SU-DHL-6 (cell line): ENCODE measurements around the gene TNS1.

Experiments
- H2AFZ ChIP-seq: fragments of 200-600 bp; sonication (generic); 2 replicates; pipeline ENCODE4 v1.6.1; 2014; ENCODE audit warnings: low read depth, mild to moderate bottlenecking, moderate library complexity, mixed read lengths, antibody characterized with exemption, low read length; ENCODE audit not compliant: severe bottlenecking
- H3F3A ChIP-seq: fragments of 200-600 bp; shearing (Covaris generic); 2 replicates; pipeline ENCODE4 v1.6.0; 2016; ENCODE audit warnings: antibody characterized with exemption, mild to moderate bottlenecking; ENCODE audit not compliant: insufficient read depth
- H3K27ac ChIP-seq: fragments of 200-600 bp; sonication (generic); 2 replicates; pipeline ENCODE4 v1.5.1; 2016; ENCODE audit warnings: low read depth, mild to moderate bottlenecking, low read length, moderate library complexity, mixed read lengths
- H3K27me3 ChIP-seq: fragments of 200-600 bp; sonication (generic), shearing (Covaris generic); 2 replicates; pipeline ENCODE4 v1.6.0; 2014; ENCODE audit warnings: mild to moderate bottlenecking, low read length
- H3K36me3 ChIP-seq: fragments of 200-600 bp; sonication (generic); 2 replicates; pipeline ENCODE4 v1.6.1; 2014; ENCODE audit warnings: mild to moderate bottlenecking, low read length, mixed read lengths
- H3K4me2 ChIP-seq: fragments of 300-600, 200-600 bp; shearing (Covaris generic), sonication (generic); 2 replicates; pipeline ENCODE4 v1.6.0; 2014; ENCODE audit warnings: low read length, low read depth, mild to moderate bottlenecking; ENCODE audit not compliant: poor library complexity, severe bottlenecking
- H3K4me3 ChIP-seq: fragments of 200-600 bp; sonication (generic); 2 replicates; pipeline ENCODE4 v1.5.1; 2014; ENCODE audit warnings: antibody characterized with exemption, low read length, mild to moderate bottlenecking, mixed read lengths; ENCODE audit not compliant: insufficient read depth, poor library complexity, severe bottlenecking
- H3K79me2 ChIP-seq: fragments of 200-600 bp; sonication (generic); 2 replicates; pipeline ENCODE4 v1.6.1; 2014; ENCODE audit warnings: mild to moderate bottlenecking, low read length, moderate library complexity; ENCODE audit not compliant: insufficient read depth
- H3K9ac ChIP-seq: fragments of 200-600 bp; sonication (generic); 2 replicates; pipeline ENCODE4 v1.7.0; 2014; ENCODE audit warnings: mild to moderate bottlenecking, low read length
- H3K9me2 ChIP-seq: fragments of 200-600 bp; sonication (generic); replicated peaks from 2 replicates; pipeline ENCODE4 v1.6.1; 2014; ENCODE audit warnings: low read length; ENCODE audit not compliant: insufficient read depth
- H3K9me3 ChIP-seq: fragments of 200-600 bp; sonication (generic); 2 replicates; pipeline ENCODE4 v1.6.1; 2014; ENCODE audit warnings: low read length, mixed read lengths; ENCODE audit not compliant: insufficient read depth
- H4K20me1 ChIP-seq: fragments of 200-600 bp; sonication (generic); 2 replicates; pipeline ENCODE4 v1.6.1; 2014; ENCODE audit warnings: low read depth, mild to moderate bottlenecking, antibody characterized with exemption, low read length, moderate library complexity, mixed read lengths
- CTCF ChIP-seq: fragments of 200-600 bp; sonication (generic); IDR thresholded peaks from one replicate; pipeline ENCODE4 v1.5.1; 2017; ENCODE audit warnings: antibody characterized with exemption, mild to moderate bottlenecking, low read length, moderate library complexity; ENCODE audit not compliant: insufficient read depth, poor library complexity, severe bottlenecking
- EZH2phosphoT487 ChIP-seq: fragments of 200-600 bp; sonication (generic), shearing (Covaris generic); conservative IDR thresholded peaks from 2 replicates; pipeline ENCODE4 v1.6.1; 2018; ENCODE audit warnings: mild to moderate bottlenecking, antibody characterized with exemption, low read length, moderate library complexity, mixed read lengths

Gene TNS1

GRCh38 chr2:218002845-218003180 lies at the start of gene TNS1:
Gene TNS1, minus strand, starts transcription at chr2:218002995. Its CDS starts 123 bp downstream, at chr2:218002872.
- H3K9ac ChIP-seq: no peak within 1 kb of the TSS
- no peak within 1 kb of the TSS for H3K27ac ChIP-seq
- no peak within 1 kb of the TSS for H2AFZ ChIP-seq
- H3K4me3 ChIP-seq: no peak within 1 kb of the TSS
- H3F3A ChIP-seq: no peaks in the 10 kb centered on the region
- H3K27me3 ChIP-seq: no peaks in the 10 kb centered on the region
- H3K79me2 ChIP-seq: no peaks in the 10 kb centered on the region
- H3K4me2 ChIP-seq: no peak within 1 kb of the TSS
- no peaks in the 10 kb centered on the region for H4K20me1 ChIP-seq
- TF ChIP-seq CTCF (no peak), EZH2phosphoT487 (no peak)
- H3K9me2 ChIP-seq: no peaks in the 10 kb centered on the region
- no peaks in the 10 kb centered on the region for H3K9me3 ChIP-seq
- no peaks in the 10 kb centered on the region for H3K36me3 ChIP-seq

- no peaks in the 10 kb centered on the region for H3K9me2 ChIP-seq
- H2AFZ ChIP-seq: no peak overlapping the region
- no peaks in the 10 kb centered on the region for H3F3A ChIP-seq
- H3K4me2 ChIP-seq: no peak overlapping the region
- H3K36me3 ChIP-seq: no peaks in the 10 kb centered on the region
- no peaks in the 10 kb centered on the region for H3K27me3 ChIP-seq
- no peaks in the 10 kb centered on the region for H4K20me1 ChIP-seq
- H3K79me2 ChIP-seq: no peaks in the 10 kb centered on the region
- H3K9me3 ChIP-seq: no peaks in the 10 kb centered on the region
- TF ChIP-seq EZH2phosphoT487: no peak
- no peak for TF ChIP-seq CTCF
- no peak overlapping the region for H3K27ac ChIP-seq
- H3K9ac ChIP-seq: no peak overlapping the region
- no peak overlapping the region for H3K4me3 ChIP-seq
Measured at GRCh38 chr2:218051903-218052302, 49.1 kb upstream of the TNS1 start.

GRCh38 chr2:218047536-218048225 lies 44.9 kb upstream of the TNS1 start:
- Histone ChIP-seq H3K79me2 (no peaks in the 10 kb centered on the region), H3K27ac (no peak overlapping the region), H3F3A (no peaks in the 10 kb centered on the region), H3K9me3 (peaks cover 6% of the 10 kb centered on the region; the same call in 1 of the 2 replicates), H3K9ac (no peak overlapping the region), H2AFZ (no peak overlapping the region), H3K9me2 (no peaks in the 10 kb centered on the region), H3K36me3 (no peaks in the 10 kb centered on the region), H3K4me3 (no peak overlapping the region), H3K4me2 (no peak overlapping the region), H4K20me1 (no peaks in the 10 kb centered on the region), H3K27me3 (no peaks in the 10 kb centered on the region)
- TF ChIP-seq CTCF: no peak
- no peak for TF ChIP-seq EZH2phosphoT487
